Natural killer cell (primary cell): ENCODE data around the gene SPINT1. TPM values are rescaled to one million over a fixed set of nuclear protein-coding genes. Genes with fewer than 3 reads are reported as not detected.
A peak's percentile ranks its signal among the peaks of the same experiment; 100 is the strongest.

Source experiments
- ATAC-seq, 3 donors: fragments of 150-1000 bp in 2 of 3; fragments of 200-7000 bp in 1 of 3; cut with Tn5 transposase; 1 replicate in 1 of 3; 2 replicates in 2 of 3; pipeline ENCODE4 v1.10.0; 2021; ENCODE audit warnings: mild to moderate bottlenecking in 2 of 3, moderate library complexity in 2 of 3
- DNase-seq, 2 donors: peaks; one replicate each; pipeline versions ENCODE4 v3.0.0 to v3.0.0-alpha.2; 2013 to 2021; ENCODE audit warnings: mixed read lengths in 1 of 2
- H3K27ac ChIP-seq: one replicate; pipeline ENCODE4 v1.5.1; 2013; ENCODE audit warnings: mild to moderate bottlenecking, low read length
- H3K27me3 ChIP-seq: one replicate; pipeline ENCODE4 v1.6.1; 2013; ENCODE audit warnings: low read length; ENCODE audit not compliant: control insufficient read depth, insufficient read depth
- H3K36me3 ChIP-seq: one replicate; pipeline ENCODE4 v1.6.1; 2013; ENCODE audit warnings: low read length; ENCODE audit not compliant: control insufficient read depth, insufficient read depth
- H3K4me1 ChIP-seq: one replicate; pipeline ENCODE4 v1.6.1; 2013; ENCODE audit warnings: low read length; ENCODE audit not compliant: control insufficient read depth, insufficient read depth
- H3K4me3 ChIP-seq: one replicate; pipeline ENCODE4 v1.5.1; 2013; ENCODE audit warnings: low read length
- H3K9me3 ChIP-seq: one replicate; pipeline ENCODE4 v1.6.1; 2013; ENCODE audit warnings: low read length; ENCODE audit not compliant: control insufficient read depth, insufficient read depth
- H3K27ac Mint-ChIP-seq, 2 donors: one replicate each; pipeline ENCODE4 v1.8.0; 2022; ENCODE audit warnings: mild to moderate bottlenecking in 2 of 2, mixed read lengths in 2 of 2, moderate library complexity in 1 of 2
- H3K27me3 Mint-ChIP-seq, 2 donors: one replicate each; pipeline ENCODE4 v1.8.0; 2022; ENCODE audit warnings: low read depth in 2 of 2, mixed read lengths in 2 of 2
- H3K36me3 Mint-ChIP-seq: one replicate; pipeline ENCODE4 v1.8.0; 2022; ENCODE audit warnings: mixed read lengths
- H3K4me1 Mint-ChIP-seq, 2 donors: one replicate each; pipeline ENCODE4 v1.8.0; 2022; ENCODE audit warnings: mixed read lengths in 2 of 2
- H3K4me3 Mint-ChIP-seq: one replicate; pipeline ENCODE4 v1.8.0; 2022; ENCODE audit warnings: mild to moderate bottlenecking, moderate library complexity, mixed read lengths
- H3K9me3 Mint-ChIP-seq, 2 donors: one replicate each; pipeline ENCODE4 v1.8.0; 2022; ENCODE audit warnings: mixed read lengths in 2 of 2
- WGBS: methylation state at CpG from one replicate; pipeline ENCODE4 v1.1.7; 2013; ENCODE audit warnings: missing lambda C conversion rate; ENCODE audit not compliant: insufficient coverage; 5-methylcytosine and 5-hydroxymethylcytosine counted together
- intact Hi-C: fragments of 100-400 bp; cut with micrococcal nuclease; formaldehyde crosslinking; loops from one replicate; pipeline ENCODE4 v1.14.2; 2022
- total RNA-seq, 4 donors: library from RNA; stranded (reverse); fragments of 120-200 nt in 1 of 4; gene quantifications; one replicate each; pipeline versions ENCODE4 v1.2.3 to v1.2.4, GENCODE V29; 2013 to 2022
- TF ChIP-seq, protein P1 (sequence below): fragments of 200-600 bp; IDR thresholded peaks from one replicate; pipeline ENCODE4 v1.8.0; 2022; ENCODE audit warnings: antibody characterized with exemption

The SPINT1 gene
- total RNA-seq, 3 donors from 2014 or later (not counting 1 experiment from before 2014, with no cell fraction given), result 0.41 to 3.1 (median 1.7) TPM

DNA sequence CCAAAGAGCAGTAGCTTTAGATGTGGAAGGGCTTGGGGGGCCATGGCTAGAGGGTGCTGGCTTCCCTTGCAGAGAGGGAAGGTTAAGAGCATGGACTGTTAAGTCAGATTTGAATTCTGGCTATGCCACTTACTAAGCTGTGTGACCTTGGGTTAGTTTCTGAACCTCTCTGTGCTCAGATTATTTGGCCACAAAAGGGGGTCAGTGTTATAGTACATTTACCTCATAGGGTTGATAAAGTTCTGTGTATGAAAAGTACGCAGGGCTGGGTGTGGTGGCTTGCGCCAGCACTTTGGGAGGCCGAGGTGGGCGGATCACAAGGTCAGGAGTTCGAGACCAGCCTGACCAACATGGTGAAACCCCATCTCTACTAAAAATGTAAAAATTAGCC, 57.2 kb downstream of the SPINT1 start:
- peaks cover 57% of the 10 kb centered on the region for H3K36me3 ChIP-seq
- H3K27ac Mint-ChIP-seq, result peak overlapping the region in 1 of 2 donors; percentile 51

DNA sequence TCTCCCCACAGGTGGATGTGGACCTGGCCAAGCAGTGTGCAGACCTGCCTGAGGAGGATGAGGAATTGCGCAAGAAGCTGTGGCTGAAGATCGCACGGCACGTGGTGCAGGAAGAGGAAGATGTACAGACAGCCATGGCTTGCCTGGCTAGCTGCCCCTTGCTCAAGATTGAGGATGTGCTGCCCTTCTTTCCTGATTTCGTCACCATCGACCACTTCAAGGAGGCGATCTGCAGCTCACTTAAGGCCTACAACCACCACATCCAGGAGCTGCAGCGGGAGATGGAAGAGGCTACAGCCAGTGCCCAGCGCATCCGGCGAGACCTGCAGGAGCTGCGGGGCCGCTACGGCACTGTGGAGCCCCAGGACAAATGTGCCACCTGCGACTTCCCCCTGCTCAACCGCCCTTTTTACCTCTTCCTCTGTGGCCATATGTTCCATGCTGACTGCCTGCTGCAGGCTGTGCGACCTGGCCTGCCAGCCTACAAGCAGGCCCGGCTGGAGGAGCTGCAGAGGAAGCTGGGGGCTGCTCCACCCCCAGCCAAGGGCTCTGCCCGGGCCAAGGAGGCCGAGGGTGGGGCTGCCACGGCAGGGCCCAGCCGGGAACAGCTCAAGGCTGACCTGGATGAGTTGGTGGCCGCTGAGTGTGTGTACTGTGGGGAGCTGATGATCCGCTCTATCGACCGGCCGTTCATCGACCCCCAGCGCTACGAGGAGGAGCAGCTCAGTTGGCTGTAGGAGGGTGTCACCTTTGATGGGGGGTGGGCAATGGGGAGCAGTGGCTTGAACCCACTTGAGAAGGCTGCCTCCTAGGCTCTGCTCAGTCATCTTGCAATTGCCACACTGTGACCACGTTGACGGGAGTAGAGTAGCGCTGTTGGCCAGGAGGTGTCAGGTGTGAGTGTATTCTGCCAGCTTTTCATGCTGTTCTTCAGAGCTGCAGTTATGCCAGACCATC, 59.0 kb downstream of the SPINT1 start:
- Histone ChIP-seq H3K27me3 (no peaks in the 10 kb centered on the region), H3K27ac (peak overlapping the region; percentile 7), H3K36me3 (peaks cover 46% of the 10 kb centered on the region), H3K4me1 (peaks cover 42% of the 10 kb centered on the region), H3K9me3 (no peaks in the 10 kb centered on the region), H3K4me3 (no peak overlapping the region)
- ATAC-seq, result peak in 1 of 3 donors; percentile 25
- intact Hi-C loops, result no loop called here
- WGBS, result 47% methylated on average over 33 of the region's 33 CpGs
- Mint-ChIP-seq H3K27ac (peak overlapping the region in 1 of 2 donors; percentile 53), H3K9me3 (no peaks in the 10 kb centered on the region), H3K4me3 (no peak overlapping the region), H3K4me1 (peaks cover 24 to 52% of the 10 kb centered on the region in 2 donors), H3K36me3 (no peaks in the 10 kb centered on the region), H3K27me3 (no peaks in the 10 kb centered on the region)
- peak in 1 of 2 donors; percentile 30 for DNase-seq
- TF ChIP-seq, protein P1, sequence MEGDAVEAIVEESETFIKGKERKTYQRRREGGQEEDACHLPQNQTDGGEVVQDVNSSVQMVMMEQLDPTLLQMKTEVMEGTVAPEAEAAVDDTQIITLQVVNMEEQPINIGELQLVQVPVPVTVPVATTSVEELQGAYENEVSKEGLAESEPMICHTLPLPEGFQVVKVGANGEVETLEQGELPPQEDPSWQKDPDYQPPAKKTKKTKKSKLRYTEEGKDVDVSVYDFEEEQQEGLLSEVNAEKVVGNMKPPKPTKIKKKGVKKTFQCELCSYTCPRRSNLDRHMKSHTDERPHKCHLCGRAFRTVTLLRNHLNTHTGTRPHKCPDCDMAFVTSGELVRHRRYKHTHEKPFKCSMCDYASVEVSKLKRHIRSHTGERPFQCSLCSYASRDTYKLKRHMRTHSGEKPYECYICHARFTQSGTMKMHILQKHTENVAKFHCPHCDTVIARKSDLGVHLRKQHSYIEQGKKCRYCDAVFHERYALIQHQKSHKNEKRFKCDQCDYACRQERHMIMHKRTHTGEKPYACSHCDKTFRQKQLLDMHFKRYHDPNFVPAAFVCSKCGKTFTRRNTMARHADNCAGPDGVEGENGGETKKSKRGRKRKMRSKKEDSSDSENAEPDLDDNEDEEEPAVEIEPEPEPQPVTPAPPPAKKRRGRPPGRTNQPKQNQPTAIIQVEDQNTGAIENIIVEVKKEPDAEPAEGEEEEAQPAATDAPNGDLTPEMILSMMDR, result no peak

More for the DNA sequence above, 57.2 kb downstream of the SPINT1 start:
- Mint-ChIP-seq H3K36me3 (no peaks in the 10 kb centered on the region), H3K9me3 (no peaks in the 10 kb centered on the region), H3K4me1 (peaks cover 23 to 45% of the 10 kb centered on the region in 2 donors), H3K4me3 (no peak overlapping the region), H3K27me3 (no peaks in the 10 kb centered on the region)
- Histone ChIP-seq H3K9me3 (no peaks in the 10 kb centered on the region), H3K4me1 (peaks cover 26% of the 10 kb centered on the region), H3K4me3 (no peak overlapping the region), H3K27ac (no peak overlapping the region), H3K27me3 (no peaks in the 10 kb centered on the region)
- WGBS, result 78% methylated on average over 5 of the region's 5 CpGs
- DNase-seq, result no peak
- ATAC-seq, result no peak
- intact Hi-C loops, result no loop called here
- TF ChIP-seq, protein P1, result no peak

DNA sequence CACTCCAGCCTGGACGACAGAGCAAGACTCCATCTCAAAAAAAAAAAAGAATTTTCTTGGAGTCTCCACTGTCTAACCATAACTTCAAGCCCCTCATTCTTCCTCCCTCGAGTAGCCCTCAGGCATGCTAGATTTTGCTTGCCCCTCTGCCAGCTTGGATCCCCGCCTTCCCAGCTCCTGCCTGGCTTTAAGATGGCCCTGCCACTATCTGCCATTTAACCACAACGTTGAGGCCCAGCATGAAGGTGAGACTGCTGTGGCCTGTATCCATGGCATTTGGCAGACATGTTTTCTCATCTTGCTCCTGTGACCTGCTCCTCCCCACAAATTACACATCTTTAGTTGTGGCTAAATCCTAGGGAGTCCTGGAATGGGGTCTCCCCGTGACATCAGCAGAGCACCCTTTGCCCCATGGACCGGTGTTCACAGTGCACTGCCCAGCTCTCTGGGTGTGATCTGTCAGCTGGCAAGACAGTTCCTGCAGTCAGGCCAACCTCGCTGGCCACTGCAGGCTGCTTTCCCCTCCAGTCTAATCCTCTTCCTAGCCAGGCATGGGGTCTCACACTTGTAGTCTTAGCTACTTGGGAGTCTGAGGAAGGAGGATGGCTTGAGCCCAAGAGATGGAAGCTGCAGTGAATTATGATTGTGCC, 60.8 kb downstream of the SPINT1 start:
- Histone ChIP-seq H3K36me3 (peaks cover 34% of the 10 kb centered on the region), H3K27ac (peak overlapping the region; percentile 16), H3K4me1 (peaks cover 42% of the 10 kb centered on the region), H3K4me3 (no peak overlapping the region), H3K9me3 (no peaks in the 10 kb centered on the region), H3K27me3 (no peaks in the 10 kb centered on the region)
- 93% methylated on average over 7 of the region's 7 CpGs for WGBS
- H3K9me3 Mint-ChIP-seq, result no peaks in the 10 kb centered on the region
- no peaks in the 10 kb centered on the region for H3K27me3 Mint-ChIP-seq
- H3K4me1 Mint-ChIP-seq, result peaks cover 24 to 57% of the 10 kb centered on the region in 2 donors
- peak overlapping the region; percentile 27 to 67 for H3K27ac Mint-ChIP-seq
- H3K36me3 Mint-ChIP-seq, result no peaks in the 10 kb centered on the region
- TF ChIP-seq, protein P1, result no peak
- intact Hi-C loops, result loop anchor here (1.0 kb wide), 1 partner anchor 118 kb away; no protein-coding TSS in a partner anchor
- ATAC-seq, result no peak
- no peak overlapping the region for H3K4me3 Mint-ChIP-seq
- no peak for DNase-seq
